ENCODE results near the gene GRIK4. TPM values are rescaled to one million over a fixed set of nuclear protein-coding genes. Genes with fewer than 3 reads are reported as not detected.

GRIK4 gene
- total RNA-seq, 1 donor from 2014 or later, result 4.3 TPM

GRCh38 chr11:120511820-120512738 lies 531 bp downstream of the GRIK4 start:
- peak; percentile 65 for DNase-seq
- H3K9me3 ChIP-seq, result no peaks in the 10 kb centered on the region
- peak overlapping the region; percentile 28 for H3K4me3 ChIP-seq
- intact Hi-C loops (cut with DNase I), result loop anchor here (5.0 kb wide), 1 partner anchor 175 kb away; no protein-coding TSS in a partner anchor
- no peak overlapping the region for H3K27ac ChIP-seq
- peaks cover 2% of the 10 kb centered on the region for H3K4me1 ChIP-seq
- H3K36me3 ChIP-seq, result no peaks in the 10 kb centered on the region
- H3K27me3 ChIP-seq, result peaks cover 52% of the 10 kb centered on the region
- no peak for ATAC-seq
- TF ChIP-seq CTCF (IDR thresholded peaks at IDR 0.05), result no peak

- H3K36me3 ChIP-seq, result no peaks in the 10 kb centered on the region
- DNase-seq (peak; percentile 62), ATAC-seq (no peak)
- no peak for TF ChIP-seq CTCF (IDR thresholded peaks at IDR 0.05)
- peaks cover 49% of the 10 kb centered on the region for H3K27me3 ChIP-seq
- no peak overlapping the region for H3K27ac ChIP-seq
- intact Hi-C loops (cut with DNase I), result loop anchor here (5.0 kb wide), 1 partner anchor 174 kb away; no protein-coding TSS in a partner anchor
- H3K9me3 ChIP-seq, result no peaks in the 10 kb centered on the region
- peaks cover 4% of the 10 kb centered on the region for H3K4me1 ChIP-seq
- peak overlapping the region; percentile 28 for H3K4me3 ChIP-seq
Observed at GRCh38 chr11:120512739-120513435, 1.3 kb downstream of the GRIK4 start.

GRCh38 chr11:120513436-120514315 lies 2.1 kb downstream of the GRIK4 start:
- intact Hi-C loops (cut with DNase I), result loop anchor here (5.0 kb wide), 1 partner anchor 174 kb away; no protein-coding TSS in a partner anchor
- H3K4me1 ChIP-seq, result peaks cover 4% of the 10 kb centered on the region
- DNase-seq (peak; percentile 56), ATAC-seq (no peak)
- H3K27me3 ChIP-seq, result peaks cover 42% of the 10 kb centered on the region
- H3K36me3 ChIP-seq, result no peaks in the 10 kb centered on the region
- no peaks in the 10 kb centered on the region for H3K9me3 ChIP-seq
- H3K27ac ChIP-seq, result no peak overlapping the region
- TF ChIP-seq CTCF (IDR thresholded peaks at IDR 0.05), result no peak
- no peak overlapping the region for H3K4me3 ChIP-seq

- Histone ChIP-seq H3K27ac (no peak overlapping the region), H3K4me1 (peaks cover 4% of the 10 kb centered on the region), H3K27me3 (peaks cover 35% of the 10 kb centered on the region), H3K4me3 (no peak overlapping the region), H3K9me3 (no peaks in the 10 kb centered on the region), H3K36me3 (no peaks in the 10 kb centered on the region)
- DNase-seq, result peak; percentile 56
- ATAC-seq, result no peak
- TF ChIP-seq CTCF (IDR thresholded peaks at IDR 0.05), result no peak
- intact Hi-C loops (cut with DNase I), result loop anchor here (5.0 kb wide), 1 partner anchor 173 kb away; no protein-coding TSS in a partner anchor
Observed at GRCh38 chr11:120514541-120515121, 3.1 kb downstream of the GRIK4 start.

Measured in upper lobe of right lung (tissue), 1 donor.